HepG2 (cell line): ENCODE data around the gene REEP6. TPM values are rescaled to one million over a fixed set of nuclear protein-coding genes. Genes with fewer than 3 reads are reported as not detected.

Source experiments
- ASH2L ChIP-seq: fragments of 300-600, 200-600 bp; sonication (generic); IDR thresholded peaks from 2 replicates; pipeline ENCODE4 v1.7.0; 2017; ENCODE audit warnings: low read depth, mild to moderate bottlenecking, moderate library complexity, mixed read lengths, low read length; ENCODE audit not compliant: insufficient read length
- FOXA3 ChIP-seq: IDR thresholded peaks from 2 replicates; pipeline ENCODE4 v1.6.1; 2016; ENCODE audit warnings: missing genetic modification reagents, missing compliant biosample characterization
- FOXJ3 ChIP-seq: sonication (generic); formaldehyde crosslinking; IDR thresholded peaks from 2 replicates; pipeline ENCODE4 v1.4.0; 2020; ENCODE audit warnings: missing genetic modification reagents, mild to moderate bottlenecking, borderline replicate concordance
- NCOA5 ChIP-seq: sonication (generic); formaldehyde crosslinking; IDR thresholded peaks from 2 replicates; pipeline ENCODE4 v1.4.0; 2020; ENCODE audit warnings: missing genetic modification reagents
- RBM39 ChIP-seq: fragments of 200-400 bp; formaldehyde crosslinking; IDR thresholded peaks from one replicate; pipeline ENCODE4 v1.6.1; 2018; ENCODE audit warnings: antibody characterized with exemption, mild to moderate bottlenecking, low read depth, low read length; ENCODE audit not compliant: poor library complexity, severe bottlenecking
- SALL1 ChIP-seq: sonication (generic); formaldehyde crosslinking; IDR thresholded peaks from 2 replicates; pipeline ENCODE4 v1.8.0; 2022; ENCODE audit warnings: mild to moderate bottlenecking, missing genetic modification reagents
- ZBTB26 ChIP-seq: IDR thresholded peaks from 2 replicates; pipeline ENCODE4 v1.6.1; 2016; ENCODE audit warnings: missing compliant biosample characterization, missing genetic modification reagents, borderline replicate concordance
- ZNF362 ChIP-seq: sonication (generic); formaldehyde crosslinking; IDR thresholded peaks from 2 replicates; pipeline ENCODE4 v1.4.0; 2020; ENCODE audit warnings: missing genetic modification reagents, mild to moderate bottlenecking, borderline replicate concordance
- ZNF7 ChIP-seq: IDR thresholded peaks from 2 replicates; pipeline ENCODE4 v1.6.1; 2016; ENCODE audit warnings: missing biosample characterization, missing genetic modification reagents
- ZNF720 ChIP-seq: sonication (generic); formaldehyde crosslinking; IDR thresholded peaks from 2 replicates; pipeline ENCODE4 v1.4.0; 2020; ENCODE audit warnings: missing genetic modification reagents
- ZNF883 ChIP-seq: sonication (generic); formaldehyde crosslinking; IDR thresholded peaks from 2 replicates; pipeline ENCODE4 v1.5.1; 2020; ENCODE audit warnings: mild to moderate bottlenecking, missing genetic modification reagents; ENCODE audit errors: not compliant biosample characterization
- polyA plus RNA-seq, 8 experiments: library from polyadenylated mRNA; depleted of rRNA in 3 of 8; stranded (reverse) in 7 of 8; unstranded in 1 of 8; fragments of >200 nt; fragmentation: Illumina TruSeq in 4 of 8; extraction: Trizol in 4 of 8; gene quantifications; 2 replicates each; pipeline versions ENCODE4 v1.2.1 to v1.2.3, GENCODE V29; 2011 to 2016; ENCODE audit warnings: low read depth in 4 of 8, missing spikeins in 1 of 8, mixed read lengths in 1 of 8; ENCODE audit not compliant: insufficient read depth in 1 of 8
- total RNA-seq, 5 experiments: library from RNA; depleted of rRNA; stranded (reverse); fragments of >200 nt; fragmentation: Illumina TruSeq; extraction: Trizol; gene quantifications; 2 replicates each; pipeline ENCODE4 v1.2.3, GENCODE V29; 2016; ENCODE audit warnings: low read depth in 1 of 5

The REEP6 gene
- total and polyA plus RNA-seq, 2 of the 13 experiments (the other 11 are each of a cell fraction or from before 2014, with no cell fraction given): 10.0 to 28.8 TPM

- no peak for TF ChIP-seq ZNF362 (CRISPR knock-in tag)
- TF ChIP-seq SALL1: peak; percentile 80
- TF ChIP-seq ZNF883 (CRISPR knock-in tag): peak; percentile 25
- no peak for TF ChIP-seq ASH2L
- no peak for TF ChIP-seq FOXA3 (CRISPR knock-in tag)
- 0 out of 2 replicates have a peak, but pooled peaks have one; percentile 11 for TF ChIP-seq ZNF7
- TF ChIP-seq ZBTB26 (CRISPR knock-in tag): peak; percentile 65; the same call in 1 of the 2 replicates
- TF ChIP-seq NCOA5 (CRISPR knock-in tag): no peak
- no peak for TF ChIP-seq RBM39
- TF ChIP-seq FOXJ3 (CRISPR knock-in tag): no peak
- TF ChIP-seq ZNF720 (CRISPR knock-in tag): no peak
These were observed 44.1 kb upstream of the REEP6 start (continued) for GRCh38 chr19:1446713-1447481.
